Occipital lobe (tissue), 2 donors: ENCODE data around the gene ANKRD12. TPM values are rescaled to one million over a fixed set of nuclear protein-coding genes. Genes with fewer than 3 reads are reported as not detected.
"Not testable (repeated sequence)": the region's sequence is repeated elsewhere in the genome, so short reads cannot be mapped to it uniquely, and the experiment has no call there.

Source experiments
- DNase-seq: peaks from one replicate; lab custom pipeline; 2025; lab: John Stamatoyannopoulos, UW
- total RNA-seq: library from RNA; depleted of rRNA; stranded (reverse); fragments of >200 nt; gene quantifications from one replicate; pipeline ENCODE4 v1.2.3, GENCODE V29; 2014

Gene ANKRD12
- total RNA-seq, 1 donor from 2014 or later = 186 TPM

- DNase-seq = no peak
These were observed 95.4 kb downstream of the ANKRD12 start for GRCh38 chr18:9231852-9232486.

- DNase-seq = no peak
These were observed 96.4 kb downstream of the ANKRD12 start for GRCh38 chr18:9232977-9233376.

GRCh38 chr18:9233771-9234440 is 97.3 kb downstream of the ANKRD12 start:
- DNase-seq = no peak

- no peak for DNase-seq
These were observed 97.9 kb downstream of the ANKRD12 start for GRCh38 chr18:9234528-9234927.

GRCh38 chr18:9237981-9238380 is 101.4 kb downstream of the ANKRD12 start:
- no peak for DNase-seq

- DNase-seq = no peak
These were observed 103.1 kb downstream of the ANKRD12 start for GRCh38 chr18:9239720-9240119.

- DNase-seq = no peak
These were observed 103.7 kb downstream of the ANKRD12 start for GRCh38 chr18:9240270-9240669.

GRCh38 chr18:9243029-9243428 is 106.4 kb downstream of the ANKRD12 start:
- DNase-seq = no peak

GRCh38 chr18:9244376-9244775 is 107.8 kb downstream of the ANKRD12 start:
- DNase-seq = no peak

GRCh38 chr18:9248661-9249060 is 112.1 kb downstream of the ANKRD12 start:
- DNase-seq = no peak

- DNase-seq = no peak
These were observed 112.7 kb downstream of the ANKRD12 start for GRCh38 chr18:9249254-9249653.

GRCh38 chr18:9259173-9259572 is 122.6 kb downstream of the ANKRD12 start:
- DNase-seq = no peak

GRCh38 chr18:9260388-9261380 is 124.1 kb downstream of the ANKRD12 start:
- DNase-seq = no peak

- no peak for DNase-seq
These were observed 126.7 kb downstream of the ANKRD12 start for GRCh38 chr18:9263264-9263663.

GRCh38 chr18:9264797-9265196 is 128.2 kb downstream of the ANKRD12 start:
- DNase-seq = not testable (repeated sequence)

- DNase-seq = no peak
These were observed 136.6 kb downstream of the ANKRD12 start for GRCh38 chr18:9273221-9273620.

GRCh38 chr18:9275890-9276289 is 139.3 kb downstream of the ANKRD12 start:
- no peak for DNase-seq

GRCh38 chr18:9278028-9278427 is 141.4 kb downstream of the ANKRD12 start:
- no peak for DNase-seq

- no peak for DNase-seq
These were observed 144.3 kb downstream of the ANKRD12 start for GRCh38 chr18:9280849-9281248.

GRCh38 chr18:9281780-9282179 is 145.2 kb downstream of the ANKRD12 start:
- DNase-seq = no peak

- DNase-seq = no peak
These were observed 147.2 kb downstream of the ANKRD12 start for GRCh38 chr18:9283791-9284190.

GRCh38 chr18:9285604-9286003 is 149.0 kb downstream of the ANKRD12 start:
- no peak for DNase-seq
